Measurements from ENCODE around the gene NLRP1.
A peak's percentile ranks its signal among the peaks of the same experiment; 100 is the strongest.

Gene NLRP1

GRCh38 chr17:5472511-5472910, 111.8 kb downstream of the NLRP1 start:
- Histone ChIP-seq H3K36me3 (replicated peaks in 1 of 2; ENCODE audit: control insufficient read depth in 2 of 2, insufficient read depth in 2 of 2, low read length in 2 of 2) (peaks cover 13 to 64% of the 10 kb centered on the region in 2 donors), H2BK120ac (ENCODE audit: low read depth, low read length) (no peak overlapping the region), H2BK5ac (ENCODE audit: low read length) (no peak overlapping the region), H3K23ac (ENCODE audit: low read depth, low read length, poor library complexity) (no peak overlapping the region), H4K91ac (ENCODE audit: low read depth, low read length, poor library complexity) (no peak overlapping the region), H3K4me1 (ENCODE audit: control insufficient read depth in 2 of 2, insufficient read depth in 1 of 2, low read depth in 1 of 2, low read length in 2 of 2) (no peaks in the 10 kb centered on the region), H4K8ac (ENCODE audit: low read depth, low read length) (no peak overlapping the region), H3K4ac (ENCODE audit: low read length) (no peak overlapping the region), H2BK15ac (ENCODE audit: low read length) (no peak overlapping the region), H3K27ac (replicated peaks; ENCODE audit: low read length) (no peak overlapping the region), H3K14ac (ENCODE audit: low read length) (no peak overlapping the region), H2AK5ac (ENCODE audit: low read depth, low read length) (no peak overlapping the region), H3K27me3 (ENCODE audit: control insufficient read depth in 3 of 3, insufficient read depth in 3 of 3, low read depth in 1 of 3, low read length in 3 of 3) (no peaks in the 10 kb centered on the region), H3K79me1 (ENCODE audit: low read depth, low read length) (peaks cover 2% of the 10 kb centered on the region), H2AFZ (ENCODE audit: low read length) (no peak overlapping the region), H3K4me3 (ENCODE audit: low read length in 2 of 2) (no peak overlapping the region), H3K4me2 (ENCODE audit: insufficient read depth, low read length, poor library complexity, severe bottlenecking) (no peak overlapping the region), H3K18ac (ENCODE audit: low read length) (no peak overlapping the region), H3K9ac (ENCODE audit: low read depth, low read length, poor library complexity) (no peak overlapping the region), H3K9me3 (replicated peaks in 1 of 2; ENCODE audit: control insufficient read depth in 2 of 2, insufficient read depth in 1 of 2, low read depth in 1 of 2, low read length in 2 of 2) (no peaks in the 10 kb centered on the region), H2BK12ac (ENCODE audit: low read length) (no peak overlapping the region)
- 100% methylated on average over 1 of the region's 3 CpGs; no CpG with 5 or more reads in 1 of the 2 donors for WGBS, 2 donors (ENCODE audit: extremely low coverage in 2 of 2, insufficient read length in 2 of 2, insufficient replicate concordance in 1 of 2)
- DNase-seq (ENCODE audit: low spot score): no peak

GRCh38 chr17:5468075-5468473, 116.2 kb downstream of the NLRP1 start:
- Histone ChIP-seq H3K23ac (ENCODE audit: low read depth, low read length, poor library complexity) (no peak overlapping the region), H2AK5ac (ENCODE audit: low read depth, low read length) (peak overlapping the region; percentile 57), H2BK5ac (ENCODE audit: low read length) (peak overlapping the region; percentile 63), H3K4me1 (ENCODE audit: control insufficient read depth in 2 of 2, insufficient read depth in 1 of 2, low read depth in 1 of 2, low read length in 2 of 2) (peaks cover 0 to 6% of the 10 kb centered on the region in 2 donors), H3K14ac (ENCODE audit: low read length) (no peak overlapping the region), H2BK12ac (ENCODE audit: low read length) (peak overlapping the region; percentile 0), H2BK15ac (ENCODE audit: low read length) (no peak overlapping the region), H3K27me3 (ENCODE audit: control insufficient read depth in 3 of 3, insufficient read depth in 3 of 3, low read depth in 1 of 3, low read length in 3 of 3) (no peaks in the 10 kb centered on the region), H3K9me3 (replicated peaks in 1 of 2; ENCODE audit: control insufficient read depth in 2 of 2, insufficient read depth in 1 of 2, low read depth in 1 of 2, low read length in 2 of 2) (no peaks in the 10 kb centered on the region), H3K4me2 (ENCODE audit: insufficient read depth, low read length, poor library complexity, severe bottlenecking) (peak overlapping the region; percentile 63), H4K8ac (ENCODE audit: low read depth, low read length) (no peak overlapping the region), H3K36me3 (replicated peaks in 1 of 2; ENCODE audit: control insufficient read depth in 2 of 2, insufficient read depth in 2 of 2, low read length in 2 of 2) (peaks cover 4 to 55% of the 10 kb centered on the region in 2 donors), H3K9ac (ENCODE audit: low read depth, low read length, poor library complexity) (peak overlapping the region; percentile 91), H2AFZ (ENCODE audit: low read length) (peak overlapping the region; percentile 98), H3K18ac (ENCODE audit: low read length) (peak overlapping the region; percentile 32), H3K27ac (replicated peaks; ENCODE audit: low read length) (peak overlapping the region; percentile 72), H3K4me3 (ENCODE audit: low read length in 2 of 2) (peak overlapping the region; percentile 92 to 95), H3K4ac (ENCODE audit: low read length) (no peak overlapping the region), H3K79me1 (ENCODE audit: low read depth, low read length) (peaks cover 7% of the 10 kb centered on the region), H2BK120ac (ENCODE audit: low read depth, low read length) (no peak overlapping the region), H4K91ac (ENCODE audit: low read depth, low read length, poor library complexity) (no peak overlapping the region)
- DNase-seq (ENCODE audit: low spot score): no peak
- WGBS, 2 donors (ENCODE audit: extremely low coverage in 2 of 2, insufficient read length in 2 of 2, insufficient replicate concordance in 1 of 2): no CpG with 5 or more reads among the region's 17 CpGs

- no peak overlapping the region for H3K9ac ChIP-seq (ENCODE audit: low read depth, low read length, poor library complexity)
- H3K9me3 ChIP-seq (replicated peaks in 1 of 2; ENCODE audit: control insufficient read depth in 2 of 2, insufficient read depth in 1 of 2, low read depth in 1 of 2, low read length in 2 of 2): no peaks in the 10 kb centered on the region
- H2AK5ac ChIP-seq (ENCODE audit: low read depth, low read length): no peak overlapping the region
- no peak overlapping the region for H3K4ac ChIP-seq (ENCODE audit: low read length)
- no peak for DNase-seq (ENCODE audit: low spot score)
- H2AFZ ChIP-seq (ENCODE audit: low read length): peak overlapping the region; percentile 9
- H2BK15ac ChIP-seq (ENCODE audit: low read length): no peak overlapping the region
- no peak overlapping the region for H2BK12ac ChIP-seq (ENCODE audit: low read length)
- no peak overlapping the region for H4K8ac ChIP-seq (ENCODE audit: low read depth, low read length)
- WGBS, 2 donors (ENCODE audit: extremely low coverage in 2 of 2, insufficient read length in 2 of 2, insufficient replicate concordance in 1 of 2): no CpG with 5 or more reads among the region's 8 CpGs
- H3K4me3 ChIP-seq (ENCODE audit: low read length in 2 of 2): peak overlapping the region; percentile 92 to 95
- H3K4me1 ChIP-seq (ENCODE audit: control insufficient read depth in 2 of 2, insufficient read depth in 1 of 2, low read depth in 1 of 2, low read length in 2 of 2): peaks cover 0 to 6% of the 10 kb centered on the region in 2 donors
- H3K23ac ChIP-seq (ENCODE audit: low read depth, low read length, poor library complexity): no peak overlapping the region
- H3K27ac ChIP-seq (replicated peaks; ENCODE audit: low read length): no peak overlapping the region
- no peak overlapping the region for H4K91ac ChIP-seq (ENCODE audit: low read depth, low read length, poor library complexity)
- peaks cover 7% of the 10 kb centered on the region for H3K79me1 ChIP-seq (ENCODE audit: low read depth, low read length)
- H3K18ac ChIP-seq (ENCODE audit: low read length): no peak overlapping the region
- H3K27me3 ChIP-seq (ENCODE audit: control insufficient read depth in 3 of 3, insufficient read depth in 3 of 3, low read depth in 1 of 3, low read length in 3 of 3): no peaks in the 10 kb centered on the region
- H3K36me3 ChIP-seq (replicated peaks in 1 of 2; ENCODE audit: control insufficient read depth in 2 of 2, insufficient read depth in 2 of 2, low read length in 2 of 2): peaks cover 4 to 55% of the 10 kb centered on the region in 2 donors
- peak overlapping the region; percentile 63 for H3K4me2 ChIP-seq (ENCODE audit: insufficient read depth, low read length, poor library complexity, severe bottlenecking)
- no peak overlapping the region for H2BK120ac ChIP-seq (ENCODE audit: low read depth, low read length)
- H3K14ac ChIP-seq (ENCODE audit: low read length): no peak overlapping the region
- H2BK5ac ChIP-seq (ENCODE audit: low read length): no peak overlapping the region
These were observed 116.9 kb downstream of the NLRP1 start for GRCh38 chr17:5467416-5467815.

GRCh38 chr17:5466295-5466694, 118.0 kb downstream of the NLRP1 start:
- H3K27ac ChIP-seq (replicated peaks; ENCODE audit: low read length): no peak overlapping the region
- H3K79me1 ChIP-seq (ENCODE audit: low read depth, low read length): peaks cover 7% of the 10 kb centered on the region
- no peak overlapping the region for H2BK15ac ChIP-seq (ENCODE audit: low read length)
- H2BK5ac ChIP-seq (ENCODE audit: low read length): no peak overlapping the region
- H3K4me2 ChIP-seq (ENCODE audit: insufficient read depth, low read length, poor library complexity, severe bottlenecking): no peak overlapping the region
- no peaks in the 10 kb centered on the region for H3K9me3 ChIP-seq (replicated peaks in 1 of 2; ENCODE audit: control insufficient read depth in 2 of 2, insufficient read depth in 1 of 2, low read depth in 1 of 2, low read length in 2 of 2)
- no peak overlapping the region for H3K14ac ChIP-seq (ENCODE audit: low read length)
- no peak for DNase-seq (ENCODE audit: low spot score)
- H3K27me3 ChIP-seq (ENCODE audit: control insufficient read depth in 3 of 3, insufficient read depth in 3 of 3, low read depth in 1 of 3, low read length in 3 of 3): no peaks in the 10 kb centered on the region
- peaks cover 0 to 6% of the 10 kb centered on the region in 2 donors for H3K4me1 ChIP-seq (ENCODE audit: control insufficient read depth in 2 of 2, insufficient read depth in 1 of 2, low read depth in 1 of 2, low read length in 2 of 2)
- no peak overlapping the region for H2AFZ ChIP-seq (ENCODE audit: low read length)
- H3K4ac ChIP-seq (ENCODE audit: low read length): no peak overlapping the region
- H3K23ac ChIP-seq (ENCODE audit: low read depth, low read length, poor library complexity): no peak overlapping the region
- no CpG with 5 or more reads among the region's 4 CpGs for WGBS, 2 donors (ENCODE audit: extremely low coverage in 2 of 2, insufficient read length in 2 of 2, insufficient replicate concordance in 1 of 2)
- H4K8ac ChIP-seq (ENCODE audit: low read depth, low read length): no peak overlapping the region
- no peak overlapping the region for H4K91ac ChIP-seq (ENCODE audit: low read depth, low read length, poor library complexity)
- peak overlapping the region in 1 of 2 donors; percentile 92 for H3K4me3 ChIP-seq (ENCODE audit: low read length in 2 of 2)
- no peak overlapping the region for H2BK120ac ChIP-seq (ENCODE audit: low read depth, low read length)
- no peak overlapping the region for H2BK12ac ChIP-seq (ENCODE audit: low read length)
- no peak overlapping the region for H3K18ac ChIP-seq (ENCODE audit: low read length)
- no peak overlapping the region for H2AK5ac ChIP-seq (ENCODE audit: low read depth, low read length)
- H3K9ac ChIP-seq (ENCODE audit: low read depth, low read length, poor library complexity): no peak overlapping the region
- peaks cover 4 to 52% of the 10 kb centered on the region in 2 donors for H3K36me3 ChIP-seq (replicated peaks in 1 of 2; ENCODE audit: control insufficient read depth in 2 of 2, insufficient read depth in 2 of 2, low read length in 2 of 2)

Measured in neuronal stem cell (in vitro differentiated cells).